Pancreas (tissue), 10 donors: ENCODE results near the gene COL19A1. TPM values are rescaled to one million over a fixed set of nuclear protein-coding genes. Genes with fewer than 3 reads are reported as not detected.

ENCODE experiments used
- ATAC-seq, 4 donors: fragments of 200-7000 bp; cut with Tn5 transposase; one replicate each; pipeline versions ENCODE4 v1.8.0 to v1.9.1; 2020; ENCODE audit warnings: mild to moderate bottlenecking in 4 of 4, moderate library complexity in 4 of 4
- DNase-seq, 6 donors: peaks; one replicate each; pipeline ENCODE4 v3.0.0-alpha.2; 2020
- FAIRE-seq: peaks from 2 replicates; lab custom pipeline; 2012; peaks lifted over from hg19 to GRCh38; lab: Jason Lieb, UNC
- H3K27ac ChIP-seq, 4 donors: fragments of 200-600 bp; sonication (generic); 1 replicate in 3 of 4; 2 replicates in 1 of 4; pipeline versions ENCODE4 v1.5.0 to v1.8.0; 2020
- H3K27me3 ChIP-seq, 4 donors: fragments of 200-600 bp; one replicate each; pipeline ENCODE4 v1.8.0; 2021
- H3K36me3 ChIP-seq, 3 donors: fragments of 200-600 bp; sonication (generic) in 1 of 3; one replicate each; pipeline versions ENCODE4 v1.5.0 to v1.8.0; 2020 to 2021
- H3K4me1 ChIP-seq, 3 donors: fragments of 200-600 bp; one replicate each; pipeline ENCODE4 v1.8.0; 2021
- H3K4me3 ChIP-seq, 4 donors: fragments of 200-600 bp; sonication (generic) in 2 of 4; one replicate each; pipeline versions ENCODE4 v1.5.0 to v1.8.0; 2020 to 2021
- H3K9me3 ChIP-seq, 4 donors: fragments of 200-600 bp; one replicate each; pipeline ENCODE4 v1.8.0; 2021
- CTCF ChIP-seq, 4 donors: fragments of 200-600 bp; sonication (generic) in 3 of 4; IDR thresholded peaks; one replicate each; pipeline versions ENCODE4 v1.5.0 to v1.8.0; 2021; ENCODE audit warnings: antibody characterized with exemption in 4 of 4
- WGBS, 2 donors: extraction: QIAGEN DNeasy Blood & Tissue Kit; methylation state at CpG; one replicate each; pipeline ENCODE4 v1.1.7; 2013; 5-methylcytosine and 5-hydroxymethylcytosine counted together
- intact Hi-C, 3 donors: fragments of 100-400 bp; cut with DNase I; formaldehyde crosslinking; loops; one replicate each; pipeline versions ENCODE4 v1.11.1 to v1.14.2; 2022
- polyA plus RNA-seq, 2 donors: library from polyadenylated mRNA; stranded (reverse); fragments of 200-250 nt; gene quantifications; one replicate each; pipeline ENCODE4 v1.2.3, GENCODE V29; 2013
- total RNA-seq, 6 donors: library from RNA; stranded (reverse); fragmentation: NEBNext Ultra II Directional in 4 of 6; extraction: Animal tissue kit (Norgen Biotek cat#: 25700) in 4 of 6; gene quantifications; one replicate each; pipeline versions ENCODE4 v1.2.1 to v1.2.4, GENCODE V29; 2021 to 2023
- donor health status: healthy with polysubstance abuse.
- donor health status: DM: no; HTN: no; CAD: no; lungs with moderate emphysema.
- donor health status: DM: no; HTN: no; CAD: no.
- donor health status: control.
- donor health status: control.
- donor health status: Bipolar disorder and iron deficiency.
- donor health status: DM: yes; HTN: yes; CAD: no.
- donor health status: DM: no; HTN: no; CAD: no.
- donor health status: DM: no; HTN: no; CAD: no.
- donor health status: DM: yes; HTN: yes; CAD: no.

The COL19A1 gene
- total and polyA plus RNA-seq, 8 donors, result 0.04 to 0.86 (median 0.37) TPM

- ATAC-seq (no peak), FAIRE-seq (no peak), DNase-seq (no peak)
- H3K36me3 ChIP-seq, result no peaks in the 10 kb centered on the region
- no peaks in the 10 kb centered on the region for H3K4me1 ChIP-seq
- H3K9me3 ChIP-seq, result no peaks in the 10 kb centered on the region
- TF ChIP-seq CTCF (IDR thresholded peaks at IDR 0.05), result no peak
- WGBS, 2 donors, result 80 to 85% methylated on average over 6 of the region's 6 CpGs
- H3K27ac ChIP-seq, result no peak overlapping the region
- intact Hi-C loops, result no loop called here
- H3K27me3 ChIP-seq, result no peaks in the 10 kb centered on the region
- H3K4me3 ChIP-seq, result no peak overlapping the region
Measured at GRCh38 chr6:70188202-70188601, 321.8 kb downstream of the COL19A1 start.

DNA sequence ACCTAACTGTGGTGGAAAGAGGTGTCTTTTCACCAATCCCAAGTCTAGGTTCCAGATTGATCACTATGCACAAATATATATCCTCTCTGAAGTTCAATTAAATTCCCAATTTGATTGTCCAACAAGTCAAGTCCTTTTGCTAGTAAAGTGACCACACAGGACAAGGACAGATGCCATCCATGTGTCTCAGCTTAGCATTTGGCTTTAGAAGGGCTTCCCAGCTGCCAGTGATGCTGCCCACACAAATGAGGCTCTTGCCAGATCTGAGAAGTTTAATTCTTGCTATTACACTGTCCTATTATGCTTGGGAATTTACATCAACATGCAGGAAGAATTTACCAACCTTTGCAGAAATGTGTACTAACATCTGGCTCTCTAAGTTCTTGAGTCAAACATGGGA is 328.1 kb downstream of the COL19A1 start:
- ATAC-seq (no peak), DNase-seq (no peak), FAIRE-seq (no peak)
- no peaks in the 10 kb centered on the region for H3K4me1 ChIP-seq
- H3K36me3 ChIP-seq, result no peaks in the 10 kb centered on the region
- TF ChIP-seq CTCF (IDR thresholded peaks at IDR 0.05), result no peak
- no peaks in the 10 kb centered on the region for H3K9me3 ChIP-seq
- no peak overlapping the region for H3K4me3 ChIP-seq
- no peak overlapping the region for H3K27ac ChIP-seq
- H3K27me3 ChIP-seq, result no peaks in the 10 kb centered on the region
- intact Hi-C loops, result no loop called here

- intact Hi-C loops, result no loop called here
- no peak for DNase-seq
- H3K4me1 ChIP-seq, result no peaks in the 10 kb centered on the region
- H3K9me3 ChIP-seq, result no peaks in the 10 kb centered on the region
- 91 to 94% methylated on average over 2 of the region's 2 CpGs for WGBS, 2 donors
- no peak for ATAC-seq
- H3K4me3 ChIP-seq, result no peak overlapping the region
- H3K27me3 ChIP-seq, result no peaks in the 10 kb centered on the region
- no peaks in the 10 kb centered on the region for H3K36me3 ChIP-seq
- no peak for FAIRE-seq
- no peak overlapping the region for H3K27ac ChIP-seq
- no peak for TF ChIP-seq CTCF (IDR thresholded peaks at IDR 0.05)
Measured at GRCh38 chr6:70196531-70196930, 330.2 kb downstream of the COL19A1 start.

DNA sequence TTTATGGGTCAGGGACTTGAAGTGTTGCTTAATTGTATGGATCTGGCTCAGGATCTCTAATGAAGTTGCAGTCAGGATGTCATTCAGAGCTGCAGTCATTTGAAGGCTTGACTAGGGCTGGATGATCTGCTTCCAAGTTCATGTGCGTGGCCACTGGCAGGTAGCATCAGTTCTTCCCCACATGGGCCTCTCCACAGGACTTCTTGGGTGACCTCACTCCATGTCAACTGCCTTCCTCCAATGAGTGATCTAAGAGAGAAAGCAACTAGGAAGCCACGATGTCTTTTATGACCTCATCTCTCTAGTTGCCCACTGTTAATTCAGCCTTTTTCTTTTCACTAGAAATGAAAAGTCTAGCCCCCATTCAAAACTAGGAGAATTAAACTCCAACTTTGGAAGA is 332.4 kb downstream of the COL19A1 start:
- WGBS, 2 donors, result 83 to 87% methylated on average over 2 of the region's 2 CpGs
- Histone ChIP-seq H3K4me3 (no peak overlapping the region), H3K27ac (no peak overlapping the region), H3K27me3 (no peaks in the 10 kb centered on the region), H3K4me1 (no peaks in the 10 kb centered on the region), H3K9me3 (no peaks in the 10 kb centered on the region), H3K36me3 (no peaks in the 10 kb centered on the region)
- FAIRE-seq (no peak), ATAC-seq (no peak), DNase-seq (no peak)
- no peak for TF ChIP-seq CTCF (IDR thresholded peaks at IDR 0.05)
- intact Hi-C loops, result no loop called here

DNA sequence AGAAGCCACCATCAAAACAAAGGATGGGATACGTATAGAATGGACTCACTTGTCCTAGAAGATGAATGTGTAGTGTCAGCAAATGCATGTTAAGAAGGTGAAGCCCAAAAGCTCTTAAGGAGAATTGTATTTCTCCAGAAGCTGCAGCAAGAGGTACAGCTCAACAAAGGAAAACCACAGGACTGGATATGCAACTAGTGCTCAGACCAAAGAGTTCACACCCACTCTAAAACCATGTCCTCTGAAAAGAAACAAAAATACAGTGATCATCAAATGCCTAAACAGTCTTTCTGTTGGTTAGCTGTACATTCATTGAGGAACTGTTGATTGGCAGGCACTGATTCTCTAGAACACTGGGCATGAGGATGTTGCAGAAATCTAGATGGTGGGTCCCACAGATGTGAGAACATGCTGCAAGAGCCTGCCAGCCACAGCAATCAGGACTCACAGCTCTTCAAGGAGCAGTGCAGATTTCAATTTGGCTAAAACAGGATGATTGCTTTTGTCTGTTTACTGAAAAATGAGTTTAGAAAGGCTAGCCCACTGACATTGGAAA is 342.0 kb downstream of the COL19A1 start:
- no peaks in the 10 kb centered on the region for H3K9me3 ChIP-seq
- ATAC-seq, result no peak
- H3K36me3 ChIP-seq, result no peaks in the 10 kb centered on the region
- DNase-seq, result no peak
- H3K4me1 ChIP-seq, result no peaks in the 10 kb centered on the region
- H3K27me3 ChIP-seq, result no peaks in the 10 kb centered on the region
- no peak overlapping the region for H3K4me3 ChIP-seq
- WGBS, 2 donors, result 83 to 86% methylated on average over 1 of the region's 1 CpG
- no peak for TF ChIP-seq CTCF (IDR thresholded peaks at IDR 0.05)
- intact Hi-C loops, result no loop called here
- no peak overlapping the region for H3K27ac ChIP-seq
- FAIRE-seq, result no peak
